Prostate gland (tissue), 2 donors: Measurements from ENCODE around the gene KAZN. TPM values are rescaled to one million over a fixed set of nuclear protein-coding genes. Genes with fewer than 3 reads are reported as not detected.

Source experiments
- DNase-seq: peaks from one replicate; pipeline ENCODE4 v3.0.0-alpha.2; 2019; ENCODE audit warnings: low spot score
- H3K27ac ChIP-seq, 2 donors: fragments of 200-600 bp; sonication (generic); 2 replicates each; pipeline ENCODE4 v1.5.1; 2017 to 2019
- H3K27me3 ChIP-seq: fragments of 200-600 bp; sonication (generic); replicated peaks from 2 replicates; pipeline ENCODE4 v1.5.1; 2019; ENCODE audit not compliant: insufficient read depth
- H3K36me3 ChIP-seq, 2 donors: fragments of 200-600 bp; sonication (generic); 1 replicate in 1 of 2; 2 replicates in 1 of 2; pipeline versions ENCODE4 v1.5.1 to v1.8.1; 2017 to 2019
- H3K4me1 ChIP-seq: fragments of 200-600 bp; sonication (generic); replicated peaks from 2 replicates; pipeline ENCODE4 v1.5.1; 2019
- H3K4me3 ChIP-seq, 2 donors: fragments of 200-600 bp; sonication (generic); 2 replicates each; pipeline ENCODE4 v1.5.1; 2017 to 2019
- H3K9me3 ChIP-seq: fragments of 200-600 bp; sonication (generic); 2 replicates; pipeline ENCODE4 v1.5.1; 2017
- CTCF ChIP-seq, 4 experiments: fragments of 200-600 bp in 2 of 4; fragments of 450-650 bp in 2 of 4; sonication (generic) in 2 of 4; IDR thresholded peaks; 1 replicate in 3 of 4; 2 replicates in 1 of 4; pipeline ENCODE4 v1.5.1; 2016 to 2019; ENCODE audit warnings: antibody characterized with exemption in 4 of 4, mild to moderate bottlenecking in 2 of 4, moderate library complexity in 2 of 4
- POLR2A ChIP-seq: fragments of 450-650 bp; IDR thresholded peaks from one replicate; pipeline ENCODE4 v1.6.1; 2016; ENCODE audit warnings: antibody characterized with exemption, mild to moderate bottlenecking
- POLR2AphosphoS5 ChIP-seq: sonication (generic); formaldehyde crosslinking; IDR thresholded peaks from one replicate; pipeline ENCODE4 v1.6.1; 2017; ENCODE audit warnings: antibody characterized with exemption
- WGBS: methylation state at CpG from one replicate; pipeline ENCODE4 v1.1.5; 2018; 5-methylcytosine and 5-hydroxymethylcytosine counted together
- intact Hi-C: fragments of 100-400 bp; cut with DNase I; formaldehyde crosslinking; loops from one replicate; pipeline ENCODE4 v1.14.2; 2022
- total RNA-seq, 2 donors: library from RNA; depleted of rRNA; stranded (reverse); fragments of >200 nt; gene quantifications; one replicate each; pipeline ENCODE4 v1.1.0, GENCODE V29; 2016

Gene KAZN
- total RNA-seq, 2 donors from 2014 or later = 8.3 to 12.7 TPM

GRCh38 chr1:14881775-14882672 is 283.5 kb downstream of the KAZN start:
- no peak for DNase-seq
- Histone ChIP-seq H3K36me3 (no peaks in the 10 kb centered on the region), H3K9me3 (no peaks in the 10 kb centered on the region), H3K4me3 (no peak overlapping the region), H3K27ac (no peak overlapping the region), H3K27me3 (peaks cover 3% of the 10 kb centered on the region), H3K4me1 (no peaks in the 10 kb centered on the region)
- intact Hi-C loops = no loop called here
- TF ChIP-seq POLR2A (no peak), POLR2AphosphoS5 (no peak), CTCF (IDR thresholded peaks at IDR 0.05) (no peak)
- WGBS = 92% methylated on average over 9 of the region's 9 CpGs

GRCh38 chr1:14884614-14885175 is 286.2 kb downstream of the KAZN start:
- no peaks in the 10 kb centered on the region for H3K9me3 ChIP-seq
- H3K27me3 ChIP-seq = peaks cover 3% of the 10 kb centered on the region
- 78% methylated on average over 15 of the region's 15 CpGs for WGBS
- no peak overlapping the region for H3K27ac ChIP-seq
- intact Hi-C loops = no loop called here
- no peaks in the 10 kb centered on the region for H3K36me3 ChIP-seq
- no peaks in the 10 kb centered on the region for H3K4me1 ChIP-seq
- no peak overlapping the region for H3K4me3 ChIP-seq
- no peak for TF ChIP-seq CTCF (IDR thresholded peaks at IDR 0.05)
- no peak for TF ChIP-seq POLR2A
- no peak for TF ChIP-seq POLR2AphosphoS5
- DNase-seq = no peak

GRCh38 chr1:14887044-14887566 is 288.6 kb downstream of the KAZN start:
- no peak for DNase-seq
- Histone ChIP-seq H3K9me3 (no peaks in the 10 kb centered on the region), H3K4me3 (no peak overlapping the region), H3K27ac (no peak overlapping the region), H3K36me3 (no peaks in the 10 kb centered on the region), H3K4me1 (no peaks in the 10 kb centered on the region), H3K27me3 (peaks cover 3% of the 10 kb centered on the region)
- WGBS = 89% methylated on average over 5 of the region's 5 CpGs
- intact Hi-C loops = no loop called here
- TF ChIP-seq POLR2AphosphoS5 (no peak), POLR2A (no peak), CTCF (IDR thresholded peaks at IDR 0.05) (no peak)

GRCh38 chr1:14887764-14888350 is 289.4 kb downstream of the KAZN start:
- 83% methylated on average over 13 of the region's 13 CpGs for WGBS
- TF ChIP-seq POLR2AphosphoS5 = no peak
- TF ChIP-seq POLR2A = no peak
- TF ChIP-seq CTCF (IDR thresholded peaks at IDR 0.05) = no peak
- no peaks in the 10 kb centered on the region for H3K4me1 ChIP-seq
- H3K27me3 ChIP-seq = no peaks in the 10 kb centered on the region
- no peaks in the 10 kb centered on the region for H3K36me3 ChIP-seq
- intact Hi-C loops = no loop called here
- H3K4me3 ChIP-seq = no peak overlapping the region
- H3K9me3 ChIP-seq = no peaks in the 10 kb centered on the region
- no peak for DNase-seq
- no peak overlapping the region for H3K27ac ChIP-seq
